PC-9 (cell line): ENCODE results near the gene CLIC5. TPM values are rescaled to one million over a fixed set of nuclear protein-coding genes. Genes with fewer than 3 reads are reported as not detected.

Source experiments
- BruUV-seq: library from RNA; stranded (reverse); fragments of 400-500 nt; replicated peaks from 2 replicates; lab custom pipeline; 2021; lab: Mats Ljungman, UMichigan
- CTCF ChIA-PET: fragments of 300-600 bp; sonication (Branson Sonifier 250); formaldehyde crosslinking; loops from one replicate; lab custom pipeline; 2022; ENCODE audit warnings: antibody characterized with exemption; lab: Charles Lee
- POLR2A ChIA-PET: fragments of 300-600 bp; sonication (Branson Sonifier 250); formaldehyde crosslinking; loops from one replicate; lab custom pipeline; 2022; ENCODE audit warnings: antibody characterized with exemption; ENCODE audit not compliant: unreplicated experiment; lab: Charles Lee
- DNase-seq, 2 experiments: peaks; one replicate each; pipeline versions ENCODE4 v3.0.0 to v3.0.0-alpha.2; 2015 to 2022; ENCODE audit warnings: mixed read lengths in 1 of 2
- H2AFZ ChIP-seq: fragments of 200-600 bp; sonication (generic); 2 replicates; pipeline ENCODE4 v1.8.1; 2017; ENCODE audit warnings: antibody characterized with exemption
- H3F3A ChIP-seq: fragments of 200-600 bp; sonication (generic); 2 replicates; pipeline ENCODE4 v1.8.1; 2017; ENCODE audit warnings: antibody characterized with exemption, mild to moderate bottlenecking, low read depth; ENCODE audit not compliant: insufficient read depth
- H3K27ac ChIP-seq: fragments of 200-600 bp; sonication (generic); 2 replicates; pipeline ENCODE4 v1.6.1; 2016; ENCODE audit warnings: mixed run types
- H3K27me3 ChIP-seq: fragments of 200-600 bp; sonication (generic); 2 replicates; pipeline ENCODE4 v1.6.1; 2016; ENCODE audit warnings: low read depth, mixed run types; ENCODE audit not compliant: insufficient read depth
- H3K36me3 ChIP-seq: fragments of 200-600 bp; sonication (generic); 2 replicates; pipeline ENCODE4 v1.6.1; 2016; ENCODE audit warnings: low read depth, mixed run types
- H3K4me1 ChIP-seq: fragments of 200-600 bp; sonication (generic); replicated peaks from 2 replicates; pipeline ENCODE4 v1.6.1; 2016; ENCODE audit warnings: mixed run types; ENCODE audit not compliant: insufficient read depth
- H3K4me2 ChIP-seq: fragments of 200-600 bp; sonication (generic); 2 replicates; pipeline ENCODE4 v1.6.1; 2017; ENCODE audit warnings: mixed run types
- H3K4me3 ChIP-seq: fragments of 200-600 bp; sonication (generic); 2 replicates; pipeline ENCODE4 v1.6.1; 2016; ENCODE audit warnings: mixed run types
- H3K79me2 ChIP-seq: fragments of 200-600 bp; sonication (generic); 2 replicates; pipeline ENCODE4 v1.6.1; 2017; ENCODE audit warnings: low read depth, mixed run types
- H3K9me2 ChIP-seq: fragments of 200-600 bp; sonication (generic); 2 replicates; pipeline ENCODE4 v1.8.1; 2017; ENCODE audit warnings: mild to moderate bottlenecking; ENCODE audit not compliant: insufficient read depth
- H3K9me3 ChIP-seq: fragments of 200-600 bp; sonication (generic); 2 replicates; pipeline ENCODE4 v1.8.1; 2016; ENCODE audit warnings: low read depth; ENCODE audit not compliant: insufficient read depth
- H4K20me1 ChIP-seq: fragments of 200-600 bp; sonication (generic); 2 replicates; pipeline ENCODE4 v1.8.1; 2017; ENCODE audit not compliant: insufficient read depth
- CTCF ChIP-seq: fragments of 200-600 bp; sonication (generic); conservative IDR thresholded peaks from 2 replicates; pipeline ENCODE4 v1.6.1; 2017; ENCODE audit warnings: mixed run types, antibody characterized with exemption, mild to moderate bottlenecking, moderate library complexity
- EZH2 ChIP-seq: fragments of 200-600 bp; sonication (generic); IDR thresholded peaks from 2 replicates; pipeline ENCODE4 v1.8.0; 2017; ENCODE audit warnings: antibody characterized with exemption, low read depth
- intact Hi-C: fragments of 100-400 bp; cut with micrococcal nuclease; formaldehyde crosslinking; loops from one replicate; pipeline ENCODE4 v1.10.0; 2022; ENCODE audit not compliant: unreplicated experiment
- total RNA-seq: library from RNA; stranded (reverse); gene quantifications from 2 replicates; pipeline ENCODE4 v1.2.3, GENCODE V29; 2021

Gene CLIC5
- total RNA-seq, 1 experiment from 2014 or later = 2.0 TPM

GRCh38 chr6:46053039-46053933 is 37.6 kb upstream of the CLIC5 start:
- H3K27me3 ChIP-seq = 0 out of 2 replicates have a peak, but pooled peaks cover 6% of the 10 kb centered on the region
- H3K27ac ChIP-seq = no peak overlapping the region
- H3K9me3 ChIP-seq = no peaks in the 10 kb centered on the region; the same call in 1 of the 2 replicates
- ChIA-PET POLR2A (no interaction called here), CTCF (no interaction called here)
- no peak overlapping the region for H3K4me3 ChIP-seq
- no peak overlapping the region for H2AFZ ChIP-seq
- no peaks in the 10 kb centered on the region for H4K20me1 ChIP-seq
- TF ChIP-seq CTCF = no peak
- TF ChIP-seq EZH2 = no peak
- H3K79me2 ChIP-seq = no peaks in the 10 kb centered on the region
- no peaks in the 10 kb centered on the region for H3K4me1 ChIP-seq
- DNase-seq = no peak
- no peaks in the 10 kb centered on the region for H3F3A ChIP-seq
- no TSS peak for BruUV-seq
- intact Hi-C loops = no loop called here
- no peaks in the 10 kb centered on the region for H3K9me2 ChIP-seq
- H3K4me2 ChIP-seq = no peak overlapping the region
- H3K36me3 ChIP-seq = no peaks in the 10 kb centered on the region

- no peak overlapping the region for H2AFZ ChIP-seq
- H3K27me3 ChIP-seq = 0 out of 2 replicates have a peak, but pooled peaks cover 6% of the 10 kb centered on the region
- no peak for TF ChIP-seq EZH2
- no peak for TF ChIP-seq CTCF
- intact Hi-C loops = no loop called here
- no peaks in the 10 kb centered on the region for H3K36me3 ChIP-seq
- no peaks in the 10 kb centered on the region; the same call in 1 of the 2 replicates for H3K9me3 ChIP-seq
- DNase-seq = no peak
- no peaks in the 10 kb centered on the region for H3K79me2 ChIP-seq
- BruUV-seq = no TSS peak
- CTCF ChIA-PET = no interaction called here
- no peak overlapping the region for H3K4me2 ChIP-seq
- H3K4me3 ChIP-seq = no peak overlapping the region
- no peaks in the 10 kb centered on the region for H3K4me1 ChIP-seq
- H3K27ac ChIP-seq = no peak overlapping the region
- no peaks in the 10 kb centered on the region for H3K9me2 ChIP-seq
- no peaks in the 10 kb centered on the region for H3F3A ChIP-seq
- POLR2A ChIA-PET = interaction anchor here (0.5 to 0.6 kb wide), 2 partner anchors 38 to 45 kb away, joined by 3 to 4 read pairs; no protein-coding TSS in a partner anchor
- no peaks in the 10 kb centered on the region for H4K20me1 ChIP-seq
Measured at GRCh38 chr6:46052479-46052878, 36.8 kb upstream of the CLIC5 start.

GRCh38 chr6:46051962-46052361 is 36.3 kb upstream of the CLIC5 start:
- Histone ChIP-seq H3K27ac (no peak overlapping the region), H3K9me3 (no peaks in the 10 kb centered on the region; the same call in 1 of the 2 replicates), H4K20me1 (no peaks in the 10 kb centered on the region), H3K36me3 (no peaks in the 10 kb centered on the region), H3K27me3 (0 out of 2 replicates have a peak, but pooled peaks cover 6% of the 10 kb centered on the region), H3K4me3 (no peak overlapping the region), H3K79me2 (no peaks in the 10 kb centered on the region), H3K4me1 (no peaks in the 10 kb centered on the region), H2AFZ (no peak overlapping the region), H3F3A (no peaks in the 10 kb centered on the region), H3K4me2 (no peak overlapping the region), H3K9me2 (no peaks in the 10 kb centered on the region)
- BruUV-seq = no TSS peak
- DNase-seq = no peak
- intact Hi-C loops = no loop called here
- ChIA-PET CTCF (no interaction called here), POLR2A (interaction anchor here (0.5 kb wide), 1 partner anchor 39 kb away, joined by 4 read pairs; no protein-coding TSS in a partner anchor)
- TF ChIP-seq CTCF = no peak
